Putamen (tissue), 1 donor: ENCODE measurements around the gene UTY.

Experiments used
- DNase-seq: peaks from one replicate; pipeline ENCODE4 v3.0.0-alpha.2; 2016; ENCODE audit warnings: low spot score

Gene UTY

GRCh38 chrY:13479828-13480227 lies at the start of gene UTY:
Gene UTY (minus strand): TSS chrY:13480033. CDS start chrY:13479665, 368 bp downstream.
- DNase-seq = peak; percentile 91

- DNase-seq = no peak
Observed at GRCh38 chrY:13520474-13520873, 40.6 kb upstream of the UTY start.

- no peak for DNase-seq
Observed at GRCh38 chrY:13501215-13501614, 21.4 kb upstream of the UTY start.

- no peak for DNase-seq
Observed at GRCh38 chrY:13493737-13494136, 13.9 kb upstream of the UTY start.

GRCh38 chrY:13492408-13492807 lies 12.6 kb upstream of the UTY start:
- no peak for DNase-seq

DNA sequence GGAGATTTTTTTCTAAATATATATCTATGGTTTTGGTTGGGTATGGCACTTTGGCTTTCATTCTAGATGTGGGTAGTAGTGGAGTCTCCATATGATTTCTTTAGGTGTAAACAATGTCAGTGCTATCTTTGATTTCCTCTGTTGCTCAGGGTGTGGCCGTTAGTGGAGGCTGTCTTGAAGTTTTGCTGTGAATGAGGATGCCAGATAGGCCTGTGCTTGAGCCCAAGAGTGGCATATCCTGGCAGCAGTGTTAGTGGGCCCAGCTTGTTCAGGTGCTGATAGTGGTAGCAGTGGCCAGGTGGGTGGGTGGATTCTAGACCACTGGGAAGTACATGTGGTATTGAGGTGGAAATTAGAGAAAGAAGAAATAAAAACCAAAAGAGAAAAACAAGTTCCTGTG lies 8.9 kb upstream of the UTY start:
- DNase-seq = no peak

- DNase-seq = peak; percentile 38
Observed at GRCh38 chrY:13479121-13479711, 617 bp downstream of the UTY start.

DNA sequence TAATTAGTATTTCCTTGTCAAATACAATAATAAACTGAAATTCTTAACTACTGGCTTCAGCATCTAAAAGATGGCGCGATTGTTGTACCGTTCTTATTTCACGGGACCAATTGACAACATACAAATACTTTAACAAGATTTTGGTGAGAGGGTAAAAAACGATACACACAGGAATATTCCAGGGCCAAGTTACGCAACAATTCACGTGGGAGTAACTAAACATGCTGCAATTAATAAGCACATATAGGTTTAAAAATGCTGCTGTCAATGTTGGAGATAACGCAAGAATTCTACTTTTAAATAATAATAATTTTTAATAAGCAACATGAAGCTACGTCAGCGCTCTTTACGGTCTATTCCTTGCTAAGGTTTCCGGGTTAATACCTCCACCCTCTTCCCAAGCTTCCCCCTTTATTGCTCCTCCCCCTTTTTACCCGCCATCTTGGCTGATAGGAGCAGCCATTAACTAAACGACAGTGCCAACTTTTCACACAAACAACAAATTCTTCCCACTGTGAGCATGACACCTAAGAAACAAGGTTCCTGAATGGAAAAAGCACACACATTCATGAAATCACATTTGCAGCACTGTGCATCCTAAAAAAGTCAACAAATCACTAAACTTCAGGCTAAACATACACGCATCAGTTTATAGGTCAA lies 1.6 kb downstream of the UTY start:
- peak; percentile 66 for DNase-seq

GRCh38 chrY:13474997-13475396 lies 4.8 kb downstream of the UTY start:
- DNase-seq = no peak

DNA sequence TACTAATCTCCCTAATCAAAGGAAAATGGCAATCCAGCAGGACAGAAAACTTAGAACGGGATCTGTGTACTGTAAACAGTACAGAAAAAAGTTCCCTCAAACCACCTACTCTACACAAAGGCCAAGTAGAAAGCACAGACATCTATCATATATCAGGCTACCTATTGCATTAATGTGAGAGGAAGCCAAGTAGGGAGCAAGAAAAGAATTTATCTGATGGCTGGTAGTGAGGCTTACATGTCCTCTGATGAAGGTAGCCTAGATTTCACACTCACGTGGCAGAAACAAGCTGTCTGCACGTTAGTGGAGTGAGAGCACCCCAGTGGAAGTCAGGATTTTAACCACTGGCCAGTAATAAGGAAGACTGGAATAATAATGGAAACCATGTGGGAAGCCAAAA lies 28.3 kb downstream of the UTY start:
- no peak for DNase-seq

GRCh38 chrY:13450596-13451130 lies 29.2 kb downstream of the UTY start:
- DNase-seq = no peak

DNA sequence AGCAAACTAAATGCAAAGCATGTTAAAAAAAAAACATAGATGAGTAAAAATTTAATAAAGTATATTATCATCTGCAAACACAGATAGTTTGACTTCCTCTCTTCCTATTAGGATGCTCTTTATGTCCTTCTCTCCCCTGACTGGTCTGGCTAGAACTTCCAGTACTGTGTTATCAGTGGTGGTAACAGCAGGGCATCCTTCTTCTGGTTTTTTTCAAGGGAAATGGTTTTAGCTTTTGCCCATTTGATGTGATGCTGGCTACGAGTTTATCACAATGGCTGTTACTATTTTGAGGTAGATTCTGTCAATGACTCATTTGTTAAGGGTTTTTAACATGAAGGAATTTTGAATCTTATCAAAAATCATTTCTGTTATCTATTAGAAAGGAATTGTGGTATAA lies 34.3 kb downstream of the UTY start:
- DNase-seq = no peak

- DNase-seq = no peak
Observed at GRCh38 chrY:13443146-13443545, 36.7 kb downstream of the UTY start.

GRCh38 chrY:13440811-13441210 lies 39.0 kb downstream of the UTY start:
- DNase-seq = no peak

- no peak for DNase-seq
Observed at GRCh38 chrY:13435968-13436937, 43.6 kb downstream of the UTY start.

DNA sequence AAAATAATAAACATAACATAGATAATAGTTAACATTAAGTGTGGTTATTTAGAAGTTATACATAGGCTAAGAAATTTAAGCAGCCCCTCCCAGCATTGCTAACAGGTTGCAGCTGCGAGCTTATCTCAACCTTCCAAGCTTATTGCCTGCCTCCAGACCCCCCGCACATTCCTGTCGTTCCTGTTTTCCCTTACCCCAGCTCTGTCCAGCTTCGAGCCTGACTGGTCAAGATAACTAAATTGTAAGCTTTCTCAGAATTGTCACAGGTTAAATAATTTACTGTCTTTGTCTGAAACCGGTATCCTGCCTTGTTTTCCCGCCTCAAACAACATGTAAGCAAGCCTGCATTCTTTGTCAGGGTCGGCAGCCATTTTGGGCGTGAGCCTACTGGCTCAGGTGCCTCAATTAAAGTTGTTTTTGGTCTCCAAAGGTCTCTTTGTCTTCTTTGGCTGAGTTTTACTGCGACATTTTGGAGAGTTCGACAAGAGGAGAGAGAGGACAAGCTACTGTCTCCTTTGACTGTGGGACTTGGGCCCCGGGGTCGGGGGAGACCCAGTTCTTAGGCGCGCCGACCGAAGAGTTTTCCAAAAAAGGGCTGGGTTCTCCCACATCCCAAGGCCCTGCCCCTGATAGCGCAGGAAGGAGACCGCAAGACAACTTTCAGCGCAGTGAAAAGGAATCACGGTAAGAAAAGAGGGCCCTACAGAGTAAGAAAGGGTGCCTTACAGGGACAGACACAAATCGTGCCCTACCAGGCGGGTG lies 44.4 kb downstream of the UTY start:
- no peak for DNase-seq

DNA sequence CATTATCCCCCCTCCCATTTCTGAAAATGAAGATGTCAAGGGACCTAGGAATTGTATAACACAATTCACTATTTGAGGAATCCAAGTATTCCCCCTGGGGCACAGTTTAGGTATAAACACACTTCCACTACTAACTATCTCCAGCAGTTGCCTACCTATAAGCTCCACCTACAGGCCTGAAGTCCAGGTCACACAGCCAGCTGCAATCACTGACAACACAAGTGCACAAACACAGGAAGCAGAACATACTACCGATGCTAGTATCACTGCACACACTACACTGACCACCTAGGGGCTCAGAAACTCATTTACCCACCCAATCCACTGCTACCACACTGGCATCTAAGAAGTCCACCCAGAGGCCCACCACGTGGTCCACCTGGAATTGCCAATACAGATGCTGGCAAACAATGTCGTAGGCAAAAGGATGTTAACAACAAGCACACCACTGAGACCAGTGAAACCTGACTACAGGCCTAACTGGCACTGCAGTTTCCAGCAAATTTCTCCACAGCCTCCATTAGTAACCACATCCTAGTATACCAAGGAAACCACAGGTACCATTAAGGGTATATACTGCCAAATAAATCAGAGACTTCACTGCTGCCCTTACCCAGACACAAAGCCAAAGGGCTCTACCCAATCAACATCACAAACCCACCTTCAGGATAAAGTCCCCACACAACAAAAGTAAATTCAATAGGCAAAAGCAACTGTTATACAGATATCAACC lies 47.4 kb downstream of the UTY start:
- DNase-seq = no peak

- DNase-seq = no peak
Observed at GRCh38 chrY:13429551-13429950, 50.3 kb downstream of the UTY start.

DNA sequence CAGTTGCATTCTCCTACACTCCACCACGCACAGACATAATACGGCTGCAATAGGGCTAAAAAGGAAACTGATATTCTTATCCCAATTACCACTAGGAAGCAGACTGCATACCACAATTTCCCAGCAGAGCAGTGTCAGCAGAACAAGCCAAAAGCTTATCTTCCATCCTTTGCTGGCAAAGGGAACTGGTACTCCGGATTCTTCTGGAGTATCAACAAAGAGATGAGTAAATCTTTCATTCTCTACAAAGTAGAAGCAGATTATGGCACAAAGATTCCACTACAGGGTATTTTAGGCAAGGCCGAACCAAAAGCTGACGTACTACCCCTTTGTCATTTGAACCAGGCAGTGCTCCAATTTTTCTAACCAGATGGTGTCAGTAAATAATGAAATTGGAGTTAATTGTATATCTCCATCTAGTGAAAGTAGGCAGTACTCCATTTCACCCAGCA lies 56.5 kb downstream of the UTY start:
- no peak for DNase-seq

DNA sequence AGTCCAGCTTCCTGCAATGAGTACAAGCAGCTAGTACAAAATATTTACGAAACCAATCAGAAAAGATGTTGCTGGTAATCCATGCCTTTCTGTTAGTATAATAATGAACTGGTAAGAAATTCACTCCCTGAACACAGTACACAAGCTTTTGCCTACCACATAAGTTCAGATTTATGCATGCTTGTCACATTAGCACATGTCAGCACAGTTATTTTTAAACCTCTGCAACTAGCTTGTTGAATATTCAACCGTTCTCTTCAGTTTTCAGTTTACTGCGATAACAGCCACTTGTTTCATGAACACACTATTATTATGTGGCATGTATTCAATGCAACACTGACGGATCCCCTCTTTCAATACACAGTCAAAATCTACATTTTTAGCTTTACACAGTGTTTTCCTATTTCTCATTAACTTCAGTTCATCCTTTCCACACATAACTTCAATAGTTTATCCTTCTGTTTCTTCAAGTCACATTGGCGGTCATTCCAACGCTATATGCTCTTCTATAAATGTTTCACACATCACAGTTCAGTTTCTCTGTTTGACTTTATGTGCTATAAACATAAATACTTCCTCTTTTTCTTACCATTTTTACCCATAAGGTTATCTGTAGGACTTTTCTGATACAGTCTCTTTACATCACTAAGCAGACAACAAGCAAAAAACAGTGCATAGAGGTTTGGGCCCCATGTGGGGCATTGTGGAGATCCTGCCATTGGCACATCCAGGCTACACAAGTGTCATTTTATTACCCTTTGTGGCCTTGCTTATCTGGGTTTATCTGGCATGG lies 62.8 kb downstream of the UTY start:
- DNase-seq = no peak
